Smooth muscle cell (in vitro differentiated cells): ENCODE measurements around the gene KLLN. TPM values are rescaled to one million over a fixed set of nuclear protein-coding genes. Genes with fewer than 3 reads are reported as not detected.
A peak's percentile ranks its signal among the peaks of the same experiment; 100 is the strongest.

Experiments used
- DNase-seq: peaks from one replicate; lab custom pipeline; 2025; ENCODE audit not compliant: unreplicated experiment; lab: John Stamatoyannopoulos, UW
- H2AFZ ChIP-seq: fragments of 200-600 bp; sonication (generic); 2 replicates; pipeline ENCODE4 v1.6.0; 2016; ENCODE audit warnings: antibody characterized with exemption, low read depth, mild to moderate bottlenecking
- H3F3A ChIP-seq: fragments of 200-600 bp; sonication (generic); 2 replicates; pipeline ENCODE4 v1.6.0; 2017; ENCODE audit warnings: antibody characterized with exemption, low read depth
- H3K27ac ChIP-seq: fragments of 200-600 bp; sonication (generic); 2 replicates; pipeline ENCODE4 v1.5.1; 2016; ENCODE audit warnings: low read depth, mild to moderate bottlenecking
- H3K27me3 ChIP-seq: fragments of 200-600 bp; sonication (generic); 2 replicates; pipeline ENCODE4 v1.6.1; 2016; ENCODE audit warnings: low read depth, mild to moderate bottlenecking
- H3K36me3 ChIP-seq: fragments of 200-600 bp; sonication (generic); 2 replicates; pipeline ENCODE4 v1.5.1; 2016; ENCODE audit warnings: low read depth
- H3K4me1 ChIP-seq: fragments of 200-600 bp; sonication (generic); 2 replicates; pipeline ENCODE4 v1.5.1; 2016; ENCODE audit warnings: low read depth
- H3K4me2 ChIP-seq: fragments of 200-600 bp; sonication (generic); 2 replicates; pipeline ENCODE4 v1.6.0; 2016; ENCODE audit warnings: mild to moderate bottlenecking
- H3K4me3 ChIP-seq: fragments of 200-600 bp; sonication (generic); 2 replicates; pipeline ENCODE4 v1.5.1; 2016; ENCODE audit warnings: mild to moderate bottlenecking
- H3K79me2 ChIP-seq: fragments of 200-600 bp; sonication (generic); 2 replicates; pipeline ENCODE4 v1.6.0; 2016; ENCODE audit warnings: low read depth, mild to moderate bottlenecking
- H3K9ac ChIP-seq: fragments of 200-600 bp; sonication (generic); 2 replicates; pipeline ENCODE4 v1.6.0; 2016; ENCODE audit warnings: low read depth
- H3K9me3 ChIP-seq: fragments of 200-600 bp; sonication (generic); replicated peaks from 2 replicates; pipeline ENCODE4 v1.5.1; 2016; ENCODE audit warnings: low read depth
- H4K20me1 ChIP-seq: fragments of 200-600 bp; sonication (generic); 2 replicates; pipeline ENCODE4 v1.6.0; 2016; ENCODE audit warnings: low read depth
- CTCF ChIP-seq: fragments of 200-600 bp; sonication (generic); IDR thresholded peaks from 2 replicates; pipeline ENCODE4 v1.5.1; 2017; ENCODE audit warnings: borderline replicate concordance, mild to moderate bottlenecking, antibody characterized with exemption; ENCODE audit not compliant: insufficient read depth, poor library complexity, severe bottlenecking
- WGBS: methylation state at CpG from one replicate; pipeline ENCODE4 v1.1.7; 2016; ENCODE audit warnings: low lambda C conversion rate; 5-methylcytosine and 5-hydroxymethylcytosine counted together
- polyA plus RNA-seq: library from polyadenylated mRNA; unstranded; fragments of >200 nt; fragmentation: Nextera tagmentation; extraction: Ambion mirVana; gene quantifications from 2 replicates; pipeline ENCODE4 v1.2.1, GENCODE V29; 2016
- total RNA-seq: library from RNA; depleted of rRNA; stranded (reverse); fragments of >200 nt; gene quantifications from 2 replicates; pipeline ENCODE4 v1.2.3, GENCODE V29; 2014

KLLN gene
- total and polyA plus RNA-seq, 2 experiments from 2014 or later: 0.18 TPM; not detected in 1

- DNase-seq: no peak
- Histone ChIP-seq H2AFZ (no peak overlapping the region), H3K27me3 (peaks cover 8% of the 10 kb centered on the region), H3K9ac (peak overlapping the region; percentile 52), H4K20me1 (no peaks in the 10 kb centered on the region), H3K4me1 (peaks cover 7% of the 10 kb centered on the region), H3K36me3 (no peaks in the 10 kb centered on the region), H3F3A (no peaks in the 10 kb centered on the region), H3K4me2 (peak overlapping the region; percentile 58), H3K27ac (peak overlapping the region; percentile 96), H3K79me2 (no peaks in the 10 kb centered on the region), H3K9me3 (no peaks in the 10 kb centered on the region), H3K4me3 (no peak overlapping the region)
- WGBS: 45% methylated on average over 7 of the region's 7 CpGs
- no peak for TF ChIP-seq CTCF
Measured at GRCh38 chr10:87846023-87846422, 17.3 kb downstream of the KLLN start.

- peak overlapping the region; percentile 83 for H3K9ac ChIP-seq
- peaks cover 7% of the 10 kb centered on the region for H3K4me1 ChIP-seq
- H3K27me3 ChIP-seq: peaks cover 8% of the 10 kb centered on the region
- H3K4me2 ChIP-seq: peak overlapping the region; percentile 58
- no peaks in the 10 kb centered on the region for H3K36me3 ChIP-seq
- peak overlapping the region; percentile 96 for H3K27ac ChIP-seq
- no peak for DNase-seq
- no peak overlapping the region for H3K4me3 ChIP-seq
- no peaks in the 10 kb centered on the region for H3F3A ChIP-seq
- no peaks in the 10 kb centered on the region for H4K20me1 ChIP-seq
- H3K79me2 ChIP-seq: no peaks in the 10 kb centered on the region
- TF ChIP-seq CTCF: no peak
- no peaks in the 10 kb centered on the region for H3K9me3 ChIP-seq
- WGBS: 60% methylated on average over 3 of the region's 3 CpGs
- no peak overlapping the region for H2AFZ ChIP-seq
Measured at GRCh38 chr10:87845624-87845998, 17.7 kb downstream of the KLLN start.

- no peak overlapping the region for H3K4me3 ChIP-seq
- TF ChIP-seq CTCF: no peak
- H3K79me2 ChIP-seq: no peaks in the 10 kb centered on the region
- peaks cover 8% of the 10 kb centered on the region for H3K27me3 ChIP-seq
- H3K4me1 ChIP-seq: peaks cover 7% of the 10 kb centered on the region
- WGBS: 63% methylated on average over 1 of the region's 1 CpG
- H3F3A ChIP-seq: no peaks in the 10 kb centered on the region
- DNase-seq: no peak
- no peak overlapping the region for H2AFZ ChIP-seq
- no peaks in the 10 kb centered on the region for H3K36me3 ChIP-seq
- peak overlapping the region; percentile 58 for H3K4me2 ChIP-seq
- peak overlapping the region; percentile 83 for H3K9ac ChIP-seq
- no peaks in the 10 kb centered on the region for H4K20me1 ChIP-seq
- H3K9me3 ChIP-seq: no peaks in the 10 kb centered on the region
- peak overlapping the region; percentile 96 for H3K27ac ChIP-seq
Measured at GRCh38 chr10:87844837-87845623, 18.3 kb downstream of the KLLN start.

GRCh38 chr10:87843714-87844113, 19.6 kb downstream of the KLLN start:
- WGBS: over 99% methylated on average over 4 of the region's 4 CpGs

More at GRCh38 chr10:87843714-87844113, 19.6 kb downstream of the KLLN start:
- Histone ChIP-seq H3K9ac (peak overlapping the region; percentile 48), H3K79me2 (no peaks in the 10 kb centered on the region), H3K27ac (peak overlapping the region; percentile 88), H3K9me3 (no peaks in the 10 kb centered on the region), H2AFZ (no peak overlapping the region), H3F3A (no peaks in the 10 kb centered on the region), H3K36me3 (no peaks in the 10 kb centered on the region), H3K4me2 (no peak overlapping the region), H3K4me1 (peaks cover 7% of the 10 kb centered on the region), H3K27me3 (peaks cover 8% of the 10 kb centered on the region), H4K20me1 (no peaks in the 10 kb centered on the region), H3K4me3 (no peak overlapping the region)
- no peak for TF ChIP-seq CTCF
- DNase-seq: no peak
